Aorta (tissue), 5 donors: ENCODE data around the gene PADI1. TPM values are rescaled to one million over a fixed set of nuclear protein-coding genes. Genes with fewer than 3 reads are reported as not detected.
A peak's percentile ranks its signal among the peaks of the same experiment; 100 is the strongest.

Source experiments
- ATAC-seq: fragments of 200-7000 bp; cut with Tn5 transposase; one replicate; pipeline ENCODE4 v1.9.1; 2022; ENCODE audit warnings: moderate library complexity; ENCODE audit not compliant: low FRiP score
- DNase-seq, 2 donors: peaks; one replicate each; pipeline ENCODE4 v3.0.0-alpha.2; 2020
- H3K27ac ChIP-seq, 2 donors: one replicate each; pipeline ENCODE4 v1.5.1; 2013; ENCODE audit warnings: low read length in 2 of 2, mild to moderate bottlenecking in 2 of 2, moderate library complexity in 2 of 2, control low read depth in 1 of 2, inconsistent platforms in 1 of 2, low read depth in 1 of 2
- H3K27me3 ChIP-seq, 2 donors: one replicate each; pipeline ENCODE4 v1.6.1; 2013; ENCODE audit warnings: control low read depth in 1 of 2, low read length in 1 of 2, mild to moderate bottlenecking in 1 of 2, moderate library complexity in 1 of 2; ENCODE audit not compliant: insufficient read depth in 2 of 2, control insufficient read depth in 1 of 2
- H3K36me3 ChIP-seq, 2 donors: one replicate each; pipeline ENCODE4 v1.6.1; 2013; ENCODE audit warnings: control low read depth in 1 of 2, low read length in 1 of 2, mild to moderate bottlenecking in 1 of 2; ENCODE audit not compliant: insufficient read depth in 2 of 2, control insufficient read depth in 1 of 2
- H3K4me1 ChIP-seq, 2 donors: one replicate each; pipeline ENCODE4 v1.6.1; 2013; ENCODE audit warnings: low read length in 2 of 2, control low read depth in 1 of 2, mild to moderate bottlenecking in 1 of 2, moderate library complexity in 1 of 2; ENCODE audit not compliant: insufficient read depth in 2 of 2, control insufficient read depth in 1 of 2
- H3K4me3 ChIP-seq, 2 donors: one replicate each; pipeline ENCODE4 v1.5.1; 2013; ENCODE audit warnings: low read length in 2 of 2, control low read depth in 1 of 2, mild to moderate bottlenecking in 1 of 2
- H3K9me3 ChIP-seq: one replicate; pipeline ENCODE4 v1.6.1; 2013; ENCODE audit warnings: mild to moderate bottlenecking, low read length; ENCODE audit not compliant: control insufficient read depth
- WGBS, 2 donors: extraction: QIAGEN DNeasy Blood & Tissue Kit; methylation state at CpG; one replicate each; pipeline ENCODE4 v1.1.7; 2013; 5-methylcytosine and 5-hydroxymethylcytosine counted together
- intact Hi-C, 2 donors: fragments of 100-400 bp; cut with DNase I; formaldehyde crosslinking; loops; one replicate each; pipeline versions ENCODE4 v1.14.2 to v1.15.0; 2022
- polyA plus RNA-seq, 2 donors: library from polyadenylated mRNA; stranded (reverse); fragments of 200-250 nt; gene quantifications; one replicate each; pipeline ENCODE4 v1.2.3, GENCODE V29; 2013
- total RNA-seq, 2 donors: library from RNA; stranded (reverse); fragmentation: NEBNext Ultra II Directional; extraction: Animal tissue kit (Norgen Biotek cat#: 25700); gene quantifications; one replicate each; pipeline ENCODE4 v1.2.1, GENCODE V29; 2021
- donor health status: healthy with polysubstance abuse.
- donor health status: Bipolar disorder and iron deficiency.
- donor health status: DM: no; HTN: no; CAD: no.
- donor health status: DM: no; HTN: no; CAD: no.
- donor health status: DM: yes; HTN: yes; CAD: no.

The PADI1 gene
- total and polyA plus RNA-seq, 4 donors, result 0.05 to 0.13 TPM; not detected in 2

DNA sequence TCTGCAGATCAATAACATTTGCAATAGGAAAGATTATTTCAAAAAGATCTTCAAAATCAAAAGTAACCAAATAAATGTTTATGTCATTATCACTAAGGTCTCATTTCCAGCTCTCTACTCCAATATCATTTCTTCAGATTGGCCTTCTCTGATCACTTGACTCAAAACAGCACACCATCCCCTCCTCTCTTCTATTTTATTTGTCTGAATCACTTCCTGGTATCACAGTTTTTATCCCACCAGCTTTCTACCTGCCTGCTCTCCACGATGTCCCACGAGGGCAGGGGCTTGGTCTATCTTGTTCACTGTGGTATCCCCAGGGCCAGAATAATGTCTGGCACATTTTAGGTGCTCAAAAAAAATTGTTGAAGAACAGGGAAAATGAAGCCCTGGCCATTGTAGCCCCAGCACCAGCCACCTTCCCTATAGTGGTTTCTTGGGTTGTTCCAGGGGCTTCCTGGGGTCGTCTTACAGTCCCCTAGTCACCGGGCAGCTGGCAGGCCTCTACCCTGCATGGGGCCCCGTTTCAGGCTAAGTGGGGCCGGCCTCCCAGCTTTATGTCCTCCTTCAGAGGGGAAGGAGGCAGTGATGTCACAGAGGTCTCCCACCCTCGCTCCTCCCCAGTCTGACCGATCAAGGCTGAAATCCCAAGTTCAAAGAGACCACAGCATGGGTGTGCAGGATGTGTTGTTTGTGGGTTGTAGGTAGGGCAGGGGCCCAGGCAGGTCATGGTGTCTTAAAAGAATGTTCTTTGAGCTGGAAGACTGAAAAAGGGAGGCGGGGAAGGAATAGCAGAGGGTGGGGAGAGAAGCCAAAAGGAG is 3.5 kb upstream of the PADI1 start:
- Histone ChIP-seq H3K27me3 (no peaks in the 10 kb centered on the region), H3K27ac (no peak overlapping the region), H3K4me3 (no peak overlapping the region), H3K9me3 (no peaks in the 10 kb centered on the region), H3K4me1 (no peaks in the 10 kb centered on the region), H3K36me3 (no peaks in the 10 kb centered on the region)
- intact Hi-C loops, result no loop called here
- DNase-seq (peak in 1 of 2 donors; percentile 33), ATAC-seq (no peak)
- 79 to 82% methylated on average over 9 of the region's 9 CpGs for WGBS, 2 donors

DNA sequence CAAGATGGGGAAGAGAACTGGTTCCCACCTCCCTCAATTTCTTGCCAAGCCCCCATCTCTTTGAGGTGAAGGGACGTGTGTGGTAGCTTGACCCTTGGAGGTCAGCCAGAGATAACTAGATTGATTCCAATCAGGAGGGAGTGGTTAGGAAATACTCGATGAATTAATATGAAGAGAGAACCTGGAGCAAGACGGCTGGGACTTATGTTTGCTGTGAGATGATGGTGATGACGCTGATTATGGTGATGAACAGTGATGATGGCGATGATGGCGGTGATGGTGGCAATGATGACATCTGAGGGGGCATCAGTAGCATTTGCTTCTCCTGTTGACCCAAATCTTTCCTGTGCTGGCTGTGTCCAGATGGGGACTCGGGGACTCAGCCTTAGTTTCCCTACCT is 724 bp downstream of the PADI1 start:
- Histone ChIP-seq H3K4me1 (no peaks in the 10 kb centered on the region), H3K36me3 (no peaks in the 10 kb centered on the region), H3K4me3 (no peak overlapping the region), H3K27me3 (no peaks in the 10 kb centered on the region), H3K27ac (no peak overlapping the region), H3K9me3 (no peaks in the 10 kb centered on the region)
- intact Hi-C loops, result no loop called here
- 94 to 95% methylated on average over 7 of the region's 7 CpGs for WGBS, 2 donors
- ATAC-seq (no peak), DNase-seq (peak in 1 of 2 donors; percentile 11)

DNA sequence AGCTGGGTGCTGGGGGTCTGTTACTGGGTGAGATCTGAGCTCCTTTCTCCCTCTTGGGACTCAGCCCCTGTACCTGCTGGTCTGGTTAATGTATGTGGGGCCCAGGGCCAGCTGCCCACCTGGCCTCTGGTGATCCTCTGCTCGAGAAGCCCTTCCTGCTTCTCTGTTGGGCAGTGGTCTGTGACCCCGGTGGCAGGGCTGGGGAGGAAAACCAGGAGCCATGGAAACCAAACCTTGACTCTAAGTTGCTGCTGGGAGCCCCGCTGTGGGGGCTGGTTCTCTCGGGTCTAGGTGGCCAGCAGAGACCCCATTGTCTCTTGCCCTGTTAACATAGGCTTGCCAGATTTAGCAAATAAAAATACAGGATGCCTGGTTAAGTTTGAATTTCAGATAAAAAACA is 1.3 kb downstream of the PADI1 start:
- Histone ChIP-seq H3K36me3 (no peaks in the 10 kb centered on the region), H3K9me3 (no peaks in the 10 kb centered on the region), H3K27me3 (no peaks in the 10 kb centered on the region), H3K4me3 (no peak overlapping the region), H3K4me1 (no peaks in the 10 kb centered on the region), H3K27ac (no peak overlapping the region)
- 71 to 82% methylated on average over 4 of the region's 4 CpGs for WGBS, 2 donors
- intact Hi-C loops, result no loop called here
- DNase-seq, result no peak
- no peak for ATAC-seq

GRCh38 chr1:17207046-17207445 is 2.1 kb downstream of the PADI1 start:
- Histone ChIP-seq H3K4me3 (no peak overlapping the region), H3K27ac (no peak overlapping the region), H3K9me3 (no peaks in the 10 kb centered on the region), H3K27me3 (no peaks in the 10 kb centered on the region), H3K36me3 (no peaks in the 10 kb centered on the region), H3K4me1 (no peaks in the 10 kb centered on the region)
- 47 to 48% methylated on average over 4 of the region's 4 CpGs for WGBS, 2 donors
- peak in 1 of 2 donors; percentile 86 for DNase-seq
- no peak for ATAC-seq
- intact Hi-C loops, result no loop called here

- H3K4me1 ChIP-seq, result no peaks in the 10 kb centered on the region
- no peak overlapping the region for H3K4me3 ChIP-seq
- DNase-seq (no peak), ATAC-seq (no peak)
- 77 to 86% methylated on average over 5 of the region's 5 CpGs for WGBS, 2 donors
- H3K27ac ChIP-seq, result no peak overlapping the region
- H3K9me3 ChIP-seq, result no peaks in the 10 kb centered on the region
- intact Hi-C loops, result no loop called here
- H3K27me3 ChIP-seq, result no peaks in the 10 kb centered on the region
- H3K36me3 ChIP-seq, result no peaks in the 10 kb centered on the region
Observed at GRCh38 chr1:17207540-17207939, 2.6 kb downstream of the PADI1 start.

DNA sequence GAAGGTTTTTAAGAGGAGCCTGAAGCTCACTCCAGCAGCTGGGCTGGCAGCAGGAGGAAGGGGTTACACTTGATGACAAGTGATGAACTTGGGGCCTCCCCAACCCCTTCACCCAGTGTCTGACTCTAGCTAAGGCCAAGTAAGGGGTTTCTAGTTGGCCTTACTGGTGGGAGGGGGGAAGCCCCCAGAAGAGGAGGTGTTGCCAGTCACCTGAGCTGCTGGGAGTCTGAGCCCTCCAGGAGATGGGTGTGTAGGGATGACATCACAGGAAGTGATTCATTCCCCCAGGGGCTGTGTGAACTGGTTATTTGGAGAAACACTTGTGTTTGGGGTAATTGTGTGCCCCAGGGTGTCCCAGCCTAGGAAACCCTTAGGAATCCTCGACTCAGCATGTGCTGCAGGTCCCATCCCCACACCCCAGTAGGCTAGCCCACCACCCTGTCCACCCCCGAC is 3.1 kb downstream of the PADI1 start:
- Histone ChIP-seq H3K4me1 (no peaks in the 10 kb centered on the region), H3K9me3 (no peaks in the 10 kb centered on the region), H3K27me3 (no peaks in the 10 kb centered on the region), H3K27ac (no peak overlapping the region), H3K36me3 (no peaks in the 10 kb centered on the region), H3K4me3 (no peak overlapping the region)
- DNase-seq, result no peak
- intact Hi-C loops, result no loop called here
- WGBS, 2 donors, result 57 to 83% methylated on average over 2 of the region's 2 CpGs
- no peak for ATAC-seq

- no peak for DNase-seq
- Histone ChIP-seq H3K4me1 (no peaks in the 10 kb centered on the region), H3K36me3 (no peaks in the 10 kb centered on the region), H3K27ac (no peak overlapping the region), H3K9me3 (no peaks in the 10 kb centered on the region), H3K4me3 (no peak overlapping the region), H3K27me3 (no peaks in the 10 kb centered on the region)
- 81 to 95% methylated on average over 3 of the region's 3 CpGs for WGBS, 2 donors
- intact Hi-C loops, result no loop called here
- no peak for ATAC-seq
Observed at GRCh38 chr1:17208546-17208945, 3.6 kb downstream of the PADI1 start.

DNA sequence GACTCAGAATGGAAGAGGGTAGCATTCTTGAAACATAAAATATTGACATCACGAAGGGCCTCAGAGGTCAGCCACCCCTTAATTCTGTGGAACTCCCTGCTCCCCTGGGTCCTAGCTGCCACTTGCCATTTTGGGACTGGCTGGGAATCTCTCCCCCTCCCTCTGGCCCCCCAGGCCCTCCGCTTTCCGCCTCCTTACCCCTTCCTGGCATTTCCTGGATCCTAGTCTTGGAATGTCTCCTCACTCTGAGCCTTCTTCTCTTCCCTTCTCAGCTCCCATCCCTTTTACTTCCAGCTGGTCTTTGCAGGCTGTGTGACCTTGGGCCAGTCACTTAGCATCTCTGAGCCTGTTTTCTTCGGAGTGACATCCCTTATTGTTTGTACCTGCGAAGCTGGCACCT is 4.5 kb downstream of the PADI1 start:
- intact Hi-C loops, result no loop called here

GRCh38 chr1:17210176-17210575 is 5.2 kb downstream of the PADI1 start:
- H3K9me3 ChIP-seq, result no peaks in the 10 kb centered on the region
- no peak for ATAC-seq
- H3K27me3 ChIP-seq, result no peaks in the 10 kb centered on the region
- H3K4me3 ChIP-seq, result no peak overlapping the region
- 96 to 97% methylated on average over 8 of the region's 8 CpGs for WGBS, 2 donors
- no peak for DNase-seq
- no peaks in the 10 kb centered on the region for H3K4me1 ChIP-seq
- no peaks in the 10 kb centered on the region for H3K36me3 ChIP-seq
- intact Hi-C loops, result no loop called here
- no peak overlapping the region for H3K27ac ChIP-seq

More for the DNA sequence above, 4.5 kb downstream of the PADI1 start:
- Histone ChIP-seq H3K9me3 (no peaks in the 10 kb centered on the region), H3K4me1 (no peaks in the 10 kb centered on the region), H3K36me3 (no peaks in the 10 kb centered on the region), H3K4me3 (no peak overlapping the region), H3K27me3 (no peaks in the 10 kb centered on the region), H3K27ac (no peak overlapping the region)
- WGBS, 2 donors, result 84 to 86% methylated on average over 5 of the region's 5 CpGs
- ATAC-seq (no peak), DNase-seq (no peak)
